Neural cell (in vitro differentiated cells): ENCODE data around the gene RNF212. TPM values are rescaled to one million over a fixed set of nuclear protein-coding genes. Genes with fewer than 3 reads are reported as not detected.

Experiments
- H2AFZ ChIP-seq: fragments of 200-600, 300-800 bp; sonication (generic), shearing (Covaris generic); 2 replicates; pipeline ENCODE4 v1.6.0; 2014; ENCODE audit warnings: low read depth, mild to moderate bottlenecking, antibody characterized with exemption, low read length, moderate library complexity
- H3F3A ChIP-seq: fragments of 200-600 bp; shearing (Covaris generic); 2 replicates; pipeline ENCODE4 v1.6.1; 2016; ENCODE audit warnings: mild to moderate bottlenecking, moderate library complexity, mixed read lengths, antibody characterized with exemption, low read length; ENCODE audit not compliant: insufficient read depth, poor library complexity, severe bottlenecking
- H3K27ac ChIP-seq: fragments of 200-600, 300-800 bp; sonication (generic), shearing (Covaris generic); 2 replicates; pipeline ENCODE4 v1.5.1; 2014; ENCODE audit warnings: mild to moderate bottlenecking, low read length, moderate library complexity
- H3K27me3 ChIP-seq: fragments of 300-800, 200-600 bp; sonication (generic), shearing (Covaris generic); 2 replicates; pipeline ENCODE4 v1.6.0; 2014; ENCODE audit warnings: mild to moderate bottlenecking, low read depth, low read length, moderate library complexity; ENCODE audit not compliant: insufficient read depth
- H3K36me3 ChIP-seq: fragments of 300-800, 200-600 bp; sonication (generic), shearing (Covaris generic); 2 replicates; pipeline ENCODE4 v1.5.1; 2014; ENCODE audit warnings: mild to moderate bottlenecking, antibody characterized with exemption, low read length, moderate library complexity; ENCODE audit not compliant: insufficient read depth
- H3K4me2 ChIP-seq: fragments of 300-800, 200-600 bp; sonication (generic), shearing (Covaris generic); 2 replicates; pipeline ENCODE4 v1.6.0; 2014; ENCODE audit warnings: mild to moderate bottlenecking, low read length
- H3K4me3 ChIP-seq: fragments of 300-800, 200-600 bp; sonication (generic), shearing (Covaris generic); 2 replicates; pipeline ENCODE4 v1.5.1; 2014; ENCODE audit warnings: mild to moderate bottlenecking, low read length, moderate library complexity
- H3K79me2 ChIP-seq: fragments of 200-600 bp; shearing (Covaris generic); replicated peaks from 2 replicates; pipeline ENCODE4 v1.6.0; 2014; ENCODE audit warnings: mild to moderate bottlenecking, low read length, moderate library complexity; ENCODE audit not compliant: insufficient read depth
- H3K9ac ChIP-seq: fragments of 300-800, 200-600 bp; sonication (generic), shearing (Covaris generic); 2 replicates; pipeline ENCODE4 v1.6.1; 2016; ENCODE audit warnings: mild to moderate bottlenecking, low read length, mixed read lengths
- H3K9me2 ChIP-seq: fragments of 200-600 bp; shearing (Covaris generic); 2 replicates; pipeline ENCODE4 v1.6.1; 2016; ENCODE audit warnings: mild to moderate bottlenecking, low read length, mixed read lengths; ENCODE audit not compliant: insufficient read depth
- H3K9me3 ChIP-seq: fragments of 200-600, 300-800 bp; sonication (generic), shearing (Covaris generic); 2 replicates; pipeline ENCODE4 v1.6.1; 2016; ENCODE audit warnings: mild to moderate bottlenecking, mixed run types, low read length, moderate library complexity, mixed read lengths
- H4K20me1 ChIP-seq: fragments of 200-600 bp; shearing (Covaris generic); 2 replicates; pipeline ENCODE4 v1.6.1; 2016; ENCODE audit warnings: mild to moderate bottlenecking, mixed run types; ENCODE audit not compliant: insufficient read depth
- EP300 ChIP-seq: fragments of 450-650 bp; conservative IDR thresholded peaks from 2 replicates; pipeline ENCODE4 v1.6.1; 2014; ENCODE audit warnings: antibody characterized with exemption, mild to moderate bottlenecking, moderate library complexity; ENCODE audit not compliant: poor library complexity, severe bottlenecking
- EZH2 ChIP-seq: fragments of 200-600, 300-800 bp; shearing (Covaris generic), sonication (generic); IDR thresholded peaks from 2 replicates; pipeline ENCODE4 v1.6.1; 2014; ENCODE audit warnings: antibody characterized with exemption, low read length, borderline replicate concordance, mild to moderate bottlenecking; ENCODE audit not compliant: insufficient read depth, poor library complexity, severe bottlenecking
- MXI1 ChIP-seq: fragments of 450-650 bp; conservative IDR thresholded peaks from 2 replicates; pipeline ENCODE4 v1.6.1; 2014; ENCODE audit warnings: antibody characterized with exemption, mild to moderate bottlenecking; ENCODE audit not compliant: poor library complexity, severe bottlenecking
- POLR2AphosphoS5 ChIP-seq: IDR thresholded peaks from 2 replicates; pipeline ENCODE4 v1.6.1; 2012
- RAD21 ChIP-seq: fragments of 450-650 bp; conservative IDR thresholded peaks from 2 replicates; pipeline ENCODE4 v1.6.1; 2014; ENCODE audit warnings: antibody characterized with exemption, mild to moderate bottlenecking, moderate library complexity
- SMC3 ChIP-seq: fragments of 450-650 bp; conservative IDR thresholded peaks from 2 replicates; pipeline ENCODE4 v1.6.1; 2014; ENCODE audit warnings: antibody characterized with exemption, mild to moderate bottlenecking, moderate library complexity; ENCODE audit not compliant: poor library complexity
- TAF1 ChIP-seq: IDR thresholded peaks from 2 replicates; pipeline ENCODE4 v1.6.1; 2012; ENCODE audit warnings: low read depth
- polyA plus RNA-seq: library from polyadenylated mRNA; depleted of rRNA; stranded (reverse); fragments of >200 nt; gene quantifications from 2 replicates; pipeline ENCODE4 v1.2.3, GENCODE V29; 2014
- TF ChIP-seq, protein P1 (sequence below): fragments of 450-650 bp; IDR thresholded peaks from 2 replicates; pipeline ENCODE4 v1.5.1; 2014; ENCODE audit warnings: antibody characterized with exemption, mild to moderate bottlenecking, moderate library complexity; ENCODE audit not compliant: poor library complexity, severe bottlenecking
- TF ChIP-seq, protein P2 (sequence below): IDR thresholded peaks from 2 replicates; pipeline ENCODE4 v1.6.1; 2012; ENCODE audit warnings: borderline replicate concordance

The RNF212 gene
- polyA plus RNA-seq, 1 donor from 2014 or later = 1.5 TPM

DNA sequence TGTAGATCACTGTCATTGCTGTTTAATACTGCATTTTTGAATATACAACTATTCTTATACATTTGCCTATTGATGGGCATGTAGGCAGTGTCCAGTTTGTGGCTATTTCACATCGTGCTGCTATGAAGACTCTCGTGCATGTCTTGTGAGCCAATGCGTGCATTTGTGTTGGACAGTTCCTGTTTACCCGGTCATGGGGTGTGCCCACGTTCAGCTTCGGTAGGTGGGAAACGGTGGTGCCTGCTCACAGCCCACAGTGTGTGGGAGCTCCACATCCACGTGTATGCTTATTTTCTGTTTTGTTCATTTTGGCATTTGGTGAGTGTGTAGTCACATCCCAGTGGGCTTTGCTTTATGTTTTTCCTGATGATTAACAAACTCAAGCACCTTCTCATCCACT, 19.7 kb upstream of the RNF212 start:
- H2AFZ ChIP-seq = no peak overlapping the region
- no peaks in the 10 kb centered on the region for H3K9me2 ChIP-seq
- no peak overlapping the region for H3K9ac ChIP-seq
- TF ChIP-seq EP300 = no peak
- no peak for TF ChIP-seq EZH2
- TF ChIP-seq, protein P1, sequence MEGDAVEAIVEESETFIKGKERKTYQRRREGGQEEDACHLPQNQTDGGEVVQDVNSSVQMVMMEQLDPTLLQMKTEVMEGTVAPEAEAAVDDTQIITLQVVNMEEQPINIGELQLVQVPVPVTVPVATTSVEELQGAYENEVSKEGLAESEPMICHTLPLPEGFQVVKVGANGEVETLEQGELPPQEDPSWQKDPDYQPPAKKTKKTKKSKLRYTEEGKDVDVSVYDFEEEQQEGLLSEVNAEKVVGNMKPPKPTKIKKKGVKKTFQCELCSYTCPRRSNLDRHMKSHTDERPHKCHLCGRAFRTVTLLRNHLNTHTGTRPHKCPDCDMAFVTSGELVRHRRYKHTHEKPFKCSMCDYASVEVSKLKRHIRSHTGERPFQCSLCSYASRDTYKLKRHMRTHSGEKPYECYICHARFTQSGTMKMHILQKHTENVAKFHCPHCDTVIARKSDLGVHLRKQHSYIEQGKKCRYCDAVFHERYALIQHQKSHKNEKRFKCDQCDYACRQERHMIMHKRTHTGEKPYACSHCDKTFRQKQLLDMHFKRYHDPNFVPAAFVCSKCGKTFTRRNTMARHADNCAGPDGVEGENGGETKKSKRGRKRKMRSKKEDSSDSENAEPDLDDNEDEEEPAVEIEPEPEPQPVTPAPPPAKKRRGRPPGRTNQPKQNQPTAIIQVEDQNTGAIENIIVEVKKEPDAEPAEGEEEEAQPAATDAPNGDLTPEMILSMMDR = no peak
- TF ChIP-seq SMC3 = no peak
- TF ChIP-seq MXI1 = no peak
- TF ChIP-seq, protein P2, sequence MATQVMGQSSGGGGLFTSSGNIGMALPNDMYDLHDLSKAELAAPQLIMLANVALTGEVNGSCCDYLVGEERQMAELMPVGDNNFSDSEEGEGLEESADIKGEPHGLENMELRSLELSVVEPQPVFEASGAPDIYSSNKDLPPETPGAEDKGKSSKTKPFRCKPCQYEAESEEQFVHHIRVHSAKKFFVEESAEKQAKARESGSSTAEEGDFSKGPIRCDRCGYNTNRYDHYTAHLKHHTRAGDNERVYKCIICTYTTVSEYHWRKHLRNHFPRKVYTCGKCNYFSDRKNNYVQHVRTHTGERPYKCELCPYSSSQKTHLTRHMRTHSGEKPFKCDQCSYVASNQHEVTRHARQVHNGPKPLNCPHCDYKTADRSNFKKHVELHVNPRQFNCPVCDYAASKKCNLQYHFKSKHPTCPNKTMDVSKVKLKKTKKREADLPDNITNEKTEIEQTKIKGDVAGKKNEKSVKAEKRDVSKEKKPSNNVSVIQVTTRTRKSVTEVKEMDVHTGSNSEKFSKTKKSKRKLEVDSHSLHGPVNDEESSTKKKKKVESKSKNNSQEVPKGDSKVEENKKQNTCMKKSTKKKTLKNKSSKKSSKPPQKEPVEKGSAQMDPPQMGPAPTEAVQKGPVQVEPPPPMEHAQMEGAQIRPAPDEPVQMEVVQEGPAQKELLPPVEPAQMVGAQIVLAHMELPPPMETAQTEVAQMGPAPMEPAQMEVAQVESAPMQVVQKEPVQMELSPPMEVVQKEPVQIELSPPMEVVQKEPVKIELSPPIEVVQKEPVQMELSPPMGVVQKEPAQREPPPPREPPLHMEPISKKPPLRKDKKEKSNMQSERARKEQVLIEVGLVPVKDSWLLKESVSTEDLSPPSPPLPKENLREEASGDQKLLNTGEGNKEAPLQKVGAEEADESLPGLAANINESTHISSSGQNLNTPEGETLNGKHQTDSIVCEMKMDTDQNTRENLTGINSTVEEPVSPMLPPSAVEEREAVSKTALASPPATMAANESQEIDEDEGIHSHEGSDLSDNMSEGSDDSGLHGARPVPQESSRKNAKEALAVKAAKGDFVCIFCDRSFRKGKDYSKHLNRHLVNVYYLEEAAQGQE = no peak
- no peak for TF ChIP-seq TAF1
- TF ChIP-seq RAD21 = no peak
- no peak for TF ChIP-seq POLR2AphosphoS5
- no peaks in the 10 kb centered on the region for H3K36me3 ChIP-seq
- H3K27ac ChIP-seq = no peak overlapping the region
- H3K4me3 ChIP-seq = no peak overlapping the region
- no peaks in the 10 kb centered on the region for H3K27me3 ChIP-seq
- no peaks in the 10 kb centered on the region for H3K79me2 ChIP-seq
- H3K4me2 ChIP-seq = no peak overlapping the region
- H4K20me1 ChIP-seq = no peaks in the 10 kb centered on the region
- no peaks in the 10 kb centered on the region for H3K9me3 ChIP-seq
- no peaks in the 10 kb centered on the region for H3F3A ChIP-seq

DNA sequence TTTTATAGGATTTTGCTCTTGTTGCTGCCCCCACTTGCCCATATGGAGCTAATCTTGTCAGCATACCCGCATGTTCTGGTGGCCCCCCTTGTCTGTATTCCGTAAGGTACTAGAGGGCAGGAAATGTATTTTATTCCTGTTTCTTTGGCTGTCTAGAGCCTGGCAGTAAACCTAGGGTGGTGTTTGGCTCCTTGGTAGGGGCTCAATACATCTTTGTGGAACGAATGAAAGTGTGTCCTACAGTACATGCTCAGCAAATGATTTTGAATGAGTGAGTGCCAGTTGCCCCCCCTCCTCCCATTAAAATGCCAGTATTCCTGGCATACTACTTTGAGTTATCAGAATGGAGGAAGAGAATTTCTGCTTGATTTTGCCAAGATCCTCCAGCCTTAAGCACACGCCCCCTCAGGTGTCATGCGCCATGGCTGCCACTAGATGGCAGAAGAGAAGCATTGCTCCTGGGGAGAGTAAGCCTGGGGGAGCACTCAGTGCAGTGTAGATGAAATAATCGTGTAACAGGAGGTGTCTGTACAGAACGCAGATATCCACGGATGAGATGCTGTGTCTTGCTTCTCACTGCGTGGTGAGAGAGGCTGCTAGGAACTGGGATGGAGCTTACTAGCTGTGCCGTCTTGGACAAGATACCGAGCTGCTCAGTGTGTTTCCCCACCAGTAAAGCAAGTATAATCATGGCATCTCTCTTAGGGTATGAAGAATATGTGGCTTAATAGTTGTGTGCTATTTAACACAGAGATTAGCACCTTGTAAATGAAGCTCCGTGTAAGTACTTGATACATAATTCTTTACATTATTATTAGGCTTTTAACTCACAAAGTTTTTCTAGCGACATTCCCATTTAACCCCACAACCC, 17.2 kb upstream of the RNF212 start:
- no peaks in the 10 kb centered on the region for H3K9me3 ChIP-seq
- TF ChIP-seq, protein P2 = no peak
- no peak for TF ChIP-seq EP300
- no peak for TF ChIP-seq EZH2
- TF ChIP-seq MXI1 = peak; percentile 36
- TF ChIP-seq, protein P1 = peak; percentile 99
- no peak for TF ChIP-seq POLR2AphosphoS5
- peak; percentile 98 for TF ChIP-seq SMC3
- TF ChIP-seq RAD21 = peak; percentile 97
- no peak for TF ChIP-seq TAF1
- H3K27me3 ChIP-seq = no peaks in the 10 kb centered on the region
- no peak overlapping the region for H3K4me3 ChIP-seq
- H3K9ac ChIP-seq = no peak overlapping the region
- no peaks in the 10 kb centered on the region for H3F3A ChIP-seq
- no peaks in the 10 kb centered on the region for H3K36me3 ChIP-seq
- H3K9me2 ChIP-seq = no peaks in the 10 kb centered on the region
- H3K79me2 ChIP-seq = no peaks in the 10 kb centered on the region
- H4K20me1 ChIP-seq = no peaks in the 10 kb centered on the region
- H2AFZ ChIP-seq = no peak overlapping the region
- H3K4me2 ChIP-seq = no peak overlapping the region
- no peak overlapping the region for H3K27ac ChIP-seq
